ENCODE results near the gene ANAPC15. TPM values are rescaled to one million over a fixed set of nuclear protein-coding genes. Genes with fewer than 3 reads are reported as not detected.

ANAPC15 gene
- total RNA-seq, 6 experiments from 2014 or later = 83.0 to 119 (median 95.8) TPM

- Mint-ChIP-seq H3K4me3 (no peak overlapping the region), H3K36me3 (ENCODE audit: low read depth) (peaks cover 48% of the 10 kb centered on the region), H3K4me1 (ENCODE audit: low read depth) (peaks cover 31% of the 10 kb centered on the region), H3K9me3 (0 out of 2 replicates have a peak, but pooled peaks cover 4% of the 10 kb centered on the region), H3K27me3 (ENCODE audit: insufficient read depth) (peaks cover 6% of the 10 kb centered on the region), H3K27ac (no peak overlapping the region)
- DNase-seq = no peak
- TF ChIP-seq, protein P1, sequence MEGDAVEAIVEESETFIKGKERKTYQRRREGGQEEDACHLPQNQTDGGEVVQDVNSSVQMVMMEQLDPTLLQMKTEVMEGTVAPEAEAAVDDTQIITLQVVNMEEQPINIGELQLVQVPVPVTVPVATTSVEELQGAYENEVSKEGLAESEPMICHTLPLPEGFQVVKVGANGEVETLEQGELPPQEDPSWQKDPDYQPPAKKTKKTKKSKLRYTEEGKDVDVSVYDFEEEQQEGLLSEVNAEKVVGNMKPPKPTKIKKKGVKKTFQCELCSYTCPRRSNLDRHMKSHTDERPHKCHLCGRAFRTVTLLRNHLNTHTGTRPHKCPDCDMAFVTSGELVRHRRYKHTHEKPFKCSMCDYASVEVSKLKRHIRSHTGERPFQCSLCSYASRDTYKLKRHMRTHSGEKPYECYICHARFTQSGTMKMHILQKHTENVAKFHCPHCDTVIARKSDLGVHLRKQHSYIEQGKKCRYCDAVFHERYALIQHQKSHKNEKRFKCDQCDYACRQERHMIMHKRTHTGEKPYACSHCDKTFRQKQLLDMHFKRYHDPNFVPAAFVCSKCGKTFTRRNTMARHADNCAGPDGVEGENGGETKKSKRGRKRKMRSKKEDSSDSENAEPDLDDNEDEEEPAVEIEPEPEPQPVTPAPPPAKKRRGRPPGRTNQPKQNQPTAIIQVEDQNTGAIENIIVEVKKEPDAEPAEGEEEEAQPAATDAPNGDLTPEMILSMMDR (IDR thresholded peaks at IDR 0.05) = no peak
Measured at GRCh38 chr11:72098741-72099140, 13.8 kb downstream of the ANAPC15 start.

GRCh38 chr11:72091292-72091691, 21.2 kb downstream of the ANAPC15 start:
- H3K27me3 Mint-ChIP-seq (ENCODE audit: insufficient read depth) = no peaks in the 10 kb centered on the region
- peaks cover 20% of the 10 kb centered on the region for H3K4me1 Mint-ChIP-seq (ENCODE audit: low read depth)
- H3K4me3 Mint-ChIP-seq = no peak overlapping the region
- TF ChIP-seq, protein P1 (IDR thresholded peaks at IDR 0.05) = peak; percentile 87
- DNase-seq = no peak
- H3K36me3 Mint-ChIP-seq (ENCODE audit: low read depth) = peaks cover 10% of the 10 kb centered on the region
- no peaks in the 10 kb centered on the region for H3K9me3 Mint-ChIP-seq
- peak overlapping the region; percentile 61 for H3K27ac Mint-ChIP-seq

DNA sequence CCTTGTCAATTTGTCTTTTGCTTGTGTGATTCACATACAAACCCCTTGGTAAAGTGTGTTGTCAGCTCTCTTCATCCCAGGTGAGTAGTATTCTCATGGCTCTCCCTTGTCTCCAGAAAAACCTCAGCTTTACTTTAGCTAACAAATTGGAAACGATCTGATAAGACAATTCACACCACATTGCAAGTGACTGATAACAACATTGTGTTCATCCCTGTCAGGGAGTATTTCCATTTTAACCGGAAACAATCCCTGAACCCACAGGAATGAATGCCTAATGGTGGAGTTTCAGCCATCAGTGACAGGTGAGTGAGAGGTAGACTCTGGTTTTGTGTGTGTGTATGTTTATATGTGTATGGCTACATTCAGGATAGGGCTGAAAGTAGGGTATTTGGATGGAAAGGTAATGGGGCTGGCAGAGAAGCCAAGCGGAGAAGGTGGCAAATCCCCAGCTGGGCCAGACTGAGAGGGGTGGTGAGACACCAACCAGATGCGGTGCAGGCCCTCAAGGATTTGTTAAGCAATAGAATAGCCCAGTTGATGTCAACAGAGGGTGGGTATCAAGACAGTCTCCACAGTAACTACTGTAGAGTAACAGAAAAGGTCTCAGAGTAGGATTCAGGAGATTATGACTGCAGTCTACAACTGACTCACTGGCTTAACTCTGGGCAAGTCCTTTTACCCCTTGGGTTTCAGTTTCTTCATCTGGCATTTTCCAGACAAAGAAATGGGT, 24.3 kb downstream of the ANAPC15 start:
- H3K36me3 Mint-ChIP-seq (ENCODE audit: low read depth) = peaks cover 5% of the 10 kb centered on the region
- peaks cover 34% of the 10 kb centered on the region for H3K4me1 Mint-ChIP-seq (ENCODE audit: low read depth)
- H3K27ac Mint-ChIP-seq = peak overlapping the region; percentile 20; the same call in 1 of the 2 replicates
- TF ChIP-seq, protein P1 (IDR thresholded peaks at IDR 0.05) = no peak
- H3K4me3 Mint-ChIP-seq = no peak overlapping the region
- H3K9me3 Mint-ChIP-seq = no peaks in the 10 kb centered on the region
- H3K27me3 Mint-ChIP-seq (ENCODE audit: insufficient read depth) = peaks cover 2% of the 10 kb centered on the region; the same call in 1 of the 2 replicates
- DNase-seq = no peak

GRCh38 chr11:72085621-72086351, 26.7 kb downstream of the ANAPC15 start:
- no peak for DNase-seq
- H3K27me3 Mint-ChIP-seq (ENCODE audit: insufficient read depth) = peaks cover 2% of the 10 kb centered on the region
- peaks cover 5% of the 10 kb centered on the region for H3K36me3 Mint-ChIP-seq (ENCODE audit: low read depth)
- H3K4me1 Mint-ChIP-seq (ENCODE audit: low read depth) = peaks cover 27% of the 10 kb centered on the region
- no peak overlapping the region for H3K4me3 Mint-ChIP-seq
- H3K9me3 Mint-ChIP-seq = no peaks in the 10 kb centered on the region
- TF ChIP-seq, protein P1 (IDR thresholded peaks at IDR 0.05) = no peak
- H3K27ac Mint-ChIP-seq = no peak overlapping the region; the same call in 1 of the 2 replicates

DNA sequence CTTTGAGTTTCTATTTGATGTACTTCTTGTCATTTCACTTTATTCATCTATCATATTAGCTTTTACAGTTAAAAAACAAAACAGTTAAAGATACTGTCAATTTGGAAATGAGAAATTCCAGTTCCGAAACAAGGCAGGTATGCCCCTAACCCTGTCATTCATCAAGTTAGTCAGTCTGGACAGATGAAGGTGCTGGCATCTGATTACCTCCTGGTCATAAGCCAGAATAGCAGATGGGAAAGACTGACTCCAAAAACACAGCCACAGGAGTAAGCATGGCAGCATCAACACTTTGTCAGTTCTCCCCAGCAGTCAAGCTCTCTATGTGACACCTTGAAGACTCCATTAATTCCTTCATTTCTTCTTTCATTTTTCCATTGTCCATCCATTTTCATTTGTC, 27.5 kb downstream of the ANAPC15 start:
- DNase-seq = no peak
- H3K36me3 Mint-ChIP-seq (ENCODE audit: low read depth) = peaks cover 6% of the 10 kb centered on the region
- no peaks in the 10 kb centered on the region for H3K9me3 Mint-ChIP-seq
- TF ChIP-seq, protein P1 (IDR thresholded peaks at IDR 0.05) = no peak
- H3K27me3 Mint-ChIP-seq (ENCODE audit: insufficient read depth) = peaks cover 3% of the 10 kb centered on the region
- no peak overlapping the region for H3K27ac Mint-ChIP-seq
- H3K4me1 Mint-ChIP-seq (ENCODE audit: low read depth) = peaks cover 30% of the 10 kb centered on the region
- no peak overlapping the region for H3K4me3 Mint-ChIP-seq

Measured in HFFc6 (cell line).